ENCODE measurements around the gene ARHGAP44. TPM values are rescaled to one million over a fixed set of nuclear protein-coding genes. Genes with fewer than 3 reads are reported as not detected.

ARHGAP44 gene
- total and polyA plus RNA-seq, 2 donors (not counting 1 experiment from before 2014, with no cell fraction given), result 0.78 to 11.6 TPM

DNA sequence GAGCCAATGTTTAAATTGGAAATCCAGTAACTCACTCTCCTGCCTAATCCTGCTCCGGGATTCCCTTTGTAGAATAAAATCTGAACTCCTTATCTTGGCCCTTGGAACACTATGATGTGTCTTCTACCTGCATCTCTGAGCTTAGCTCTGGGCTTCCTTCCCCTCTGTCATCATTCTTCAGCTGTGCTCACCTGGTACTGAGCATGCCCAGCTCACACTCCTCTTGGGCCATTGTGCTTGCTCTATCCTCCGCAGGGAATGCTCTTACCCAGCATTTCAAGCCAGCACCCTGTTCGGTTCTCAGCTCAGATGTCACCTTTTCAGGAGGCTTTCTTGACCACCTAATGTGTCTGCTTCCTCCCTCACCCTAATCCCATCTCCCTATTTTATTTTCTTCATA is 112.7 kb downstream of the ARHGAP44 start:
- H2AFZ ChIP-seq (ENCODE audit: insufficient read depth, low read depth, low read length, poor library complexity, severe bottlenecking), result no peak overlapping the region
- H4K20me1 ChIP-seq (ENCODE audit: control insufficient read depth, insufficient read depth, low read length, poor library complexity, severe bottlenecking), result no peaks in the 10 kb centered on the region
- H3K4me3 Mint-ChIP-seq, result no peak overlapping the region
- H3K4me1 ChIP-seq (ENCODE audit: control insufficient read depth in 2 of 2, insufficient read depth in 2 of 2, low read length in 2 of 2), result no peaks in the 10 kb centered on the region
- peaks cover 2% of the 10 kb centered on the region for H3K9me3 Mint-ChIP-seq (ENCODE audit: insufficient read depth)
- H3K36me3 ChIP-seq (replicated peaks in 1 of 2; ENCODE audit: control extremely low read depth in 1 of 2, control insufficient read depth in 1 of 2, extremely low read depth in 1 of 2, insufficient read depth in 2 of 2, low read length in 1 of 2), result no peaks in the 10 kb centered on the region
- no peaks in the 10 kb centered on the region for H3K27me3 Mint-ChIP-seq
- TF ChIP-seq, protein P1, sequence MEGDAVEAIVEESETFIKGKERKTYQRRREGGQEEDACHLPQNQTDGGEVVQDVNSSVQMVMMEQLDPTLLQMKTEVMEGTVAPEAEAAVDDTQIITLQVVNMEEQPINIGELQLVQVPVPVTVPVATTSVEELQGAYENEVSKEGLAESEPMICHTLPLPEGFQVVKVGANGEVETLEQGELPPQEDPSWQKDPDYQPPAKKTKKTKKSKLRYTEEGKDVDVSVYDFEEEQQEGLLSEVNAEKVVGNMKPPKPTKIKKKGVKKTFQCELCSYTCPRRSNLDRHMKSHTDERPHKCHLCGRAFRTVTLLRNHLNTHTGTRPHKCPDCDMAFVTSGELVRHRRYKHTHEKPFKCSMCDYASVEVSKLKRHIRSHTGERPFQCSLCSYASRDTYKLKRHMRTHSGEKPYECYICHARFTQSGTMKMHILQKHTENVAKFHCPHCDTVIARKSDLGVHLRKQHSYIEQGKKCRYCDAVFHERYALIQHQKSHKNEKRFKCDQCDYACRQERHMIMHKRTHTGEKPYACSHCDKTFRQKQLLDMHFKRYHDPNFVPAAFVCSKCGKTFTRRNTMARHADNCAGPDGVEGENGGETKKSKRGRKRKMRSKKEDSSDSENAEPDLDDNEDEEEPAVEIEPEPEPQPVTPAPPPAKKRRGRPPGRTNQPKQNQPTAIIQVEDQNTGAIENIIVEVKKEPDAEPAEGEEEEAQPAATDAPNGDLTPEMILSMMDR (IDR thresholded peaks at IDR 0.05), result no peak
- TF ChIP-seq EZH2 (IDR thresholded peaks at IDR 0.05; ENCODE audit: borderline replicate concordance, insufficient read depth, low read depth, low read length, poor library complexity, severe bottlenecking), result no peak
- H3K9ac ChIP-seq (ENCODE audit: low read length), result no peak overlapping the region
- no peaks in the 10 kb centered on the region for H3K79me2 ChIP-seq (ENCODE audit: control insufficient read depth, insufficient read depth, low read length)
- POLR2A ChIA-PET, result no interaction called here
- ATAC-seq (ENCODE audit: low read depth) (no peak), DNase-seq (no peak)
- no peaks in the 10 kb centered on the region for H3K27me3 ChIP-seq (replicated peaks in 1 of 4; ENCODE audit: control extremely low read depth in 1 of 4, control insufficient read depth in 3 of 4, insufficient read depth in 4 of 4, low read length in 3 of 4)
- H3K27ac Mint-ChIP-seq, result no peak overlapping the region
- no peak overlapping the region for H3K27ac ChIP-seq (ENCODE audit: low read length in 2 of 2)
- 94% methylated on average over 3 of the region's 3 CpGs for WGBS (ENCODE audit: insufficient coverage)
- intact Hi-C loops (cut with micrococcal nuclease), result no loop called here
- no peak overlapping the region for H3K4me3 ChIP-seq (ENCODE audit: control extremely low read depth in 1 of 5, extremely low read depth in 1 of 5, insufficient read depth in 1 of 5, low read depth in 2 of 5, low read length in 4 of 5)
- no peaks in the 10 kb centered on the region for H3K4me1 Mint-ChIP-seq
- peaks cover 0 to 4% (median 0%) of the 10 kb centered on the region in 3 donors for H3K9me3 ChIP-seq (ENCODE audit: control extremely low read depth in 1 of 3, control insufficient read depth in 2 of 3, insufficient read depth in 1 of 3, low read length in 2 of 3)
- no peak overlapping the region for H3K4me2 ChIP-seq (replicated peaks; ENCODE audit: low read depth, low read length, poor library complexity, severe bottlenecking)
- CTCF ChIA-PET, result no interaction called here

DNA sequence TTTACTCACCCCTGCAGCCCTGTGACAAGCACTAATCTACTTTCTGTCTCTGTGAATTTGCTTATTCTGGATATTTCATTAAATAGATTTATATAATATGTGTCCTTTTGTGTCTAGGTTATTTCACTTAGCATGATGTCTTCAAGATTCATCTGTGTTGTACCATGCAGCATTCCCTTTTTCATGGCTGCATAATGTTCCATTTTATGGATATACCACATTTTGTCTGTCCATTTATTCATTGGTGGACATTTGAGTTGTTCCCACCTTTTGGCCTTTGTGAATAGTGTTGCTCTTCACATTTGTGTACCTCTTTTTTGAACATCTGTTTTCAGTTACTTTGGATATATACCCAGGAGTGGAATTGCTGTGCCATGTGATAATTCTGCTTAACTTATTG is 118.2 kb downstream of the ARHGAP44 start:
- no peaks in the 10 kb centered on the region for H3K36me3 ChIP-seq (replicated peaks in 1 of 2; ENCODE audit: control extremely low read depth in 1 of 2, control insufficient read depth in 1 of 2, extremely low read depth in 1 of 2, insufficient read depth in 2 of 2, low read length in 1 of 2)
- no peak overlapping the region for H3K4me3 Mint-ChIP-seq
- ChIA-PET CTCF (no interaction called here), POLR2A (no interaction called here)
- H4K20me1 ChIP-seq (ENCODE audit: control insufficient read depth, insufficient read depth, low read length, poor library complexity, severe bottlenecking), result no peaks in the 10 kb centered on the region
- H3K27ac Mint-ChIP-seq, result no peak overlapping the region
- no peak overlapping the region for H3K27ac ChIP-seq (ENCODE audit: low read length in 2 of 2)
- no peak overlapping the region for H2AFZ ChIP-seq (ENCODE audit: insufficient read depth, low read depth, low read length, poor library complexity, severe bottlenecking)
- no peaks in the 10 kb centered on the region for H3K4me1 Mint-ChIP-seq
- H3K4me3 ChIP-seq (ENCODE audit: control extremely low read depth in 1 of 5, extremely low read depth in 1 of 5, insufficient read depth in 1 of 5, low read depth in 2 of 5, low read length in 4 of 5), result no peak overlapping the region
- peaks cover 8% of the 10 kb centered on the region for H3K9me3 Mint-ChIP-seq (ENCODE audit: insufficient read depth)
- DNase-seq (no peak), ATAC-seq (ENCODE audit: low read depth) (no peak)
- H3K4me1 ChIP-seq (ENCODE audit: control insufficient read depth in 2 of 2, insufficient read depth in 2 of 2, low read length in 2 of 2), result no peaks in the 10 kb centered on the region
- peaks cover 0 to 5% (median 5%) of the 10 kb centered on the region in 3 donors for H3K9me3 ChIP-seq (ENCODE audit: control extremely low read depth in 1 of 3, control insufficient read depth in 2 of 3, insufficient read depth in 1 of 3, low read length in 2 of 3)
- intact Hi-C loops (cut with micrococcal nuclease), result no loop called here
- no peak overlapping the region for H3K4me2 ChIP-seq (replicated peaks; ENCODE audit: low read depth, low read length, poor library complexity, severe bottlenecking)
- no peaks in the 10 kb centered on the region for H3K27me3 ChIP-seq (replicated peaks in 1 of 4; ENCODE audit: control extremely low read depth in 1 of 4, control insufficient read depth in 3 of 4, insufficient read depth in 4 of 4, low read length in 3 of 4)
- H3K9ac ChIP-seq (ENCODE audit: low read length), result no peak overlapping the region
- H3K27me3 Mint-ChIP-seq, result no peaks in the 10 kb centered on the region
- TF ChIP-seq EZH2 (IDR thresholded peaks at IDR 0.05; ENCODE audit: borderline replicate concordance, insufficient read depth, low read depth, low read length, poor library complexity, severe bottlenecking), result no peak
- TF ChIP-seq, protein P1 (IDR thresholded peaks at IDR 0.05), result no peak
- no peaks in the 10 kb centered on the region for H3K79me2 ChIP-seq (ENCODE audit: control insufficient read depth, insufficient read depth, low read length)

All from B cell (primary cell).